Transverse colon (tissue), 4 donors: ENCODE measurements around the gene TRPM3. TPM values are rescaled to one million over a fixed set of nuclear protein-coding genes. Genes with fewer than 3 reads are reported as not detected.

ENCODE experiments used
- DNase-seq: peaks from one replicate; pipeline ENCODE4 v3.0.0-alpha.2; 2019
- H3K27ac ChIP-seq, 4 donors: fragments of 200-600 bp; sonication (generic); 2 replicates each; pipeline ENCODE4 v1.5.1; 2016 to 2018; ENCODE audit warnings: inconsistent platforms in 4 of 4
- H3K27me3 ChIP-seq: fragments of 200-600 bp; sonication (generic); 2 replicates; pipeline ENCODE4 v1.5.1; 2017; ENCODE audit warnings: inconsistent platforms
- H3K36me3 ChIP-seq, 4 donors: fragments of 200-600 bp; sonication (generic); 2 replicates each; pipeline ENCODE4 v1.5.1; 2017 to 2019; ENCODE audit warnings: inconsistent platforms in 4 of 4
- H3K4me1 ChIP-seq, 4 donors: fragments of 200-600 bp; sonication (generic); 2 replicates each; pipeline ENCODE4 v1.5.1; 2017 to 2020; ENCODE audit warnings: inconsistent platforms in 4 of 4
- H3K4me3 ChIP-seq, 4 donors: fragments of 200-600 bp; sonication (generic); 1 replicate in 1 of 4; 2 replicates in 3 of 4; pipeline versions ENCODE4 v1.5.1 to v1.6.1; 2017 to 2019; ENCODE audit warnings: inconsistent platforms in 4 of 4
- H3K9me3 ChIP-seq, 2 donors: fragments of 200-600 bp; sonication (generic); 2 replicates each; pipeline ENCODE4 v1.5.1; 2017 to 2019; ENCODE audit warnings: inconsistent platforms in 2 of 2
- CTCF ChIP-seq, 5 experiments: fragments of 200-600 bp in 3 of 5; fragments of 450-650 bp in 2 of 5; sonication (generic) in 3 of 5; IDR thresholded peaks; 1 replicate in 2 of 5; 2 replicates in 3 of 5; pipeline ENCODE4 v1.5.1; 2016 to 2017; ENCODE audit warnings: antibody characterized with exemption in 5 of 5, inconsistent platforms in 3 of 5, mild to moderate bottlenecking in 2 of 5, moderate library complexity in 1 of 5
- EP300 ChIP-seq: sonication (generic); formaldehyde crosslinking; IDR thresholded peaks from one replicate; pipeline ENCODE4 v1.6.1; 2017; ENCODE audit warnings: antibody characterized with exemption, low read depth
- POLR2A ChIP-seq: fragments of 450-650 bp; IDR thresholded peaks from one replicate; pipeline ENCODE4 v1.6.1; 2016; ENCODE audit warnings: antibody characterized with exemption, mild to moderate bottlenecking, moderate library complexity
- POLR2AphosphoS5 ChIP-seq, 3 donors: sonication (generic); formaldehyde crosslinking; IDR thresholded peaks; one replicate each; pipeline ENCODE4 v1.6.1; 2016; ENCODE audit warnings: antibody characterized with exemption in 3 of 3
- WGBS, 2 donors: methylation state at CpG; one replicate each; pipeline ENCODE4 v1.1.5; 2018; ENCODE audit warnings: low coverage in 1 of 2; 5-methylcytosine and 5-hydroxymethylcytosine counted together
- in situ Hi-C, 4 donors: fragments of 200-750 bp; cut with MboI; loops; one replicate each; pipeline versions ENCODE4 v1.15.0 to v1.15.1; 2017; ENCODE audit warnings: low sequenced_read_pairs in 3 of 4, low pct_ligation_motif_present in 1 of 4, low pct_unique_long_range_greater_than_20kb in 1 of 4
- intact Hi-C: fragments of 100-400 bp; cut with DNase I; formaldehyde crosslinking; loops from one replicate; pipeline ENCODE4 v1.15.1; 2023; ENCODE audit warnings: low total_unique reads
- total RNA-seq, 4 donors: library from RNA; depleted of rRNA; stranded (reverse); fragments of >200 nt; gene quantifications; one replicate each; pipeline ENCODE4 v1.1.0, GENCODE V29; 2016

Gene TRPM3
- total RNA-seq, 4 donors from 2014 or later: 0.16 to 1.2 (median 0.32) TPM

- 68 to 100% methylated on average over 1 of the region's 1 CpG for WGBS, 2 donors
- no peaks in the 10 kb centered on the region for H3K9me3 ChIP-seq
- no peak for TF ChIP-seq CTCF (IDR thresholded peaks at IDR 0.05)
- no peak for TF ChIP-seq EP300
- TF ChIP-seq POLR2AphosphoS5 (IDR thresholded peaks at IDR 0.05): no peak
- no peak for TF ChIP-seq POLR2A
Observed at GRCh38 chr9:70932097-70932496, 189.3 kb downstream of the TRPM3 start.

GRCh38 chr9:70927530-70927929 lies 193.9 kb downstream of the TRPM3 start:
- intact Hi-C loops: no loop called here
- Histone ChIP-seq H3K27me3 (no peaks in the 10 kb centered on the region), H3K4me1 (no peaks in the 10 kb centered on the region), H3K36me3 (no peaks in the 10 kb centered on the region), H3K4me3 (no peak overlapping the region), H3K9me3 (no peaks in the 10 kb centered on the region), H3K27ac (no peak overlapping the region)
- WGBS, 2 donors: 66% methylated on average over 2 of the region's 2 CpGs; no CpG with 5 or more reads in 1 of the 2 donors
- in situ Hi-C loops: no loop called here
- DNase-seq: no peak
- TF ChIP-seq POLR2A (no peak), EP300 (no peak), CTCF (IDR thresholded peaks at IDR 0.05) (no peak), POLR2AphosphoS5 (IDR thresholded peaks at IDR 0.05) (no peak)

More at GRCh38 chr9:70932097-70932496, 189.3 kb downstream of the TRPM3 start:
- H3K4me1 ChIP-seq: no peaks in the 10 kb centered on the region
- H3K36me3 ChIP-seq: no peaks in the 10 kb centered on the region
- intact Hi-C loops (no loop called here), in situ Hi-C loops (no loop called here)
- no peak overlapping the region for H3K27ac ChIP-seq
- H3K27me3 ChIP-seq: no peaks in the 10 kb centered on the region
- no peak overlapping the region for H3K4me3 ChIP-seq
- no peak for DNase-seq

- H3K27me3 ChIP-seq: no peaks in the 10 kb centered on the region
- DNase-seq: peak; percentile 27
- H3K4me3 ChIP-seq: no peak overlapping the region
- no peaks in the 10 kb centered on the region for H3K4me1 ChIP-seq
- in situ Hi-C loops (loop anchor here in 1 of 4 donors (25.0 kb wide), 1 partner anchor 312 kb away; no protein-coding TSS in a partner anchor), intact Hi-C loops (no loop called here)
- H3K27ac ChIP-seq: no peak overlapping the region
- 10 to 19% methylated on average over 8 to 9 of the region's 9 CpGs for WGBS, 2 donors
- H3K9me3 ChIP-seq: no peaks in the 10 kb centered on the region
- TF ChIP-seq CTCF (IDR thresholded peaks at IDR 0.05) (peak; percentile 57 to 73 (median 65)), POLR2A (no peak)
- no peaks in the 10 kb centered on the region for H3K36me3 ChIP-seq
Observed at GRCh38 chr9:70924895-70925547, 196.4 kb downstream of the TRPM3 start.

- no peaks in the 10 kb centered on the region for H3K27me3 ChIP-seq
- TF ChIP-seq EP300: no peak
- no peak for TF ChIP-seq POLR2A
- TF ChIP-seq CTCF (IDR thresholded peaks at IDR 0.05): no peak
- TF ChIP-seq POLR2AphosphoS5 (IDR thresholded peaks at IDR 0.05): no peak
- DNase-seq: no peak
- 65 to 67% methylated on average over 6 of the region's 6 CpGs for WGBS, 2 donors
- intact Hi-C loops: no loop called here
- H3K4me1 ChIP-seq: no peaks in the 10 kb centered on the region
- in situ Hi-C loops: loop anchor here in 1 of 4 donors (25.0 kb wide), 1 partner anchor 313 kb away; no protein-coding TSS in a partner anchor
- H3K4me3 ChIP-seq: no peak overlapping the region
- H3K9me3 ChIP-seq: no peaks in the 10 kb centered on the region
- no peak overlapping the region for H3K27ac ChIP-seq
- H3K36me3 ChIP-seq: no peaks in the 10 kb centered on the region
Observed at GRCh38 chr9:70924380-70924779, 197.0 kb downstream of the TRPM3 start.
